Epithelial cell of proximal tubule (primary cell): ENCODE measurements around the gene NLE1. TPM values are rescaled to one million over a fixed set of nuclear protein-coding genes. Genes with fewer than 3 reads are reported as not detected.
"Not testable (repeated sequence)": the region's sequence is repeated elsewhere in the genome, so short reads cannot be mapped to it uniquely, and the experiment has no call there.

Source experiments
- DNase-seq: peaks from one replicate; pipeline ENCODE4 v3.0.0-alpha.2; 2011; ENCODE audit warnings: low read depth
- H3K4me3 ChIP-seq: 2 replicates; pipeline ENCODE4 v1.5.1; 2011; ENCODE audit warnings: low read depth, mild to moderate bottlenecking, low read length
- total RNA-seq: library from RNA; depleted of rRNA; stranded (reverse); fragments of >200 nt; gene quantifications from 2 replicates; pipeline ENCODE4 v1.2.3, GENCODE V29; 2015
- TF ChIP-seq, protein P1 (sequence below): conservative IDR thresholded peaks from 2 replicates; pipeline ENCODE4 v1.5.1; 2012; ENCODE audit warnings: low read depth, mild to moderate bottlenecking, low read length

Gene NLE1
- total RNA-seq, 1 donor from 2014 or later = 27.0 TPM

DNA sequence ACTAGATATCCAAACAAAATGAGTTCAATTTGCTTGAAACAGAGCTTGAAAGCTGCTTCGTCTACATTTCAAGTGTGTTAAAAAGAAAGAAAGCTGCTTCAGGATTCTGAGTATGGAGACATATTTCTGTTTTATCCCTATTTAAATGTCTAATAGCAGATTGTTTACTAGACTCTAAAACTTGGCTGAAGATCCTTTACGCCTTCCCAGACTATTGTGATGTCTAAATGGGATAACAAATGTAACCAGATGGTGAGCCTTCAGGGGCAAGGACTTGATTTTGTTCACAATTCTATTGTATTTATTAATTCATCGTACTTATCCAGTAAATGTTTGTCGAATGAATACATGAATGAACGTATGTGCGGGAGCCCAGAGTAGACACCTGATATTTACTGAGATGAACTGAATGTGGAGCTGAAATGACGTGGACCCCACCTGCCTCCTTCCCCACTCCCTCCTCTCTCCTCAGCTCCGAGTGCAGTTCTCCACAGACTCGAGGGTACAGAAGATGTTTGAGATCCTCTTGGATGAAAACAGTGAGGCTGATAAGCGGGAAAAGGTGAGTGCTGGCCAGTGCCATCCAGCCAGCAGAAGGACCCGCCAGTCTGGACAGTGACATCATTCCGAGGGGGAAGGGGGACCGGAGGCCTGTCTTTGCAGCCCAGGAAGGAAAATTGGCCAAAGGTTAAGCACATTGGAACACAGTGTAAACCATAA, 10.5 kb upstream of the NLE1 start:
- no peak overlapping the region for H3K4me3 ChIP-seq
- TF ChIP-seq, protein P1, sequence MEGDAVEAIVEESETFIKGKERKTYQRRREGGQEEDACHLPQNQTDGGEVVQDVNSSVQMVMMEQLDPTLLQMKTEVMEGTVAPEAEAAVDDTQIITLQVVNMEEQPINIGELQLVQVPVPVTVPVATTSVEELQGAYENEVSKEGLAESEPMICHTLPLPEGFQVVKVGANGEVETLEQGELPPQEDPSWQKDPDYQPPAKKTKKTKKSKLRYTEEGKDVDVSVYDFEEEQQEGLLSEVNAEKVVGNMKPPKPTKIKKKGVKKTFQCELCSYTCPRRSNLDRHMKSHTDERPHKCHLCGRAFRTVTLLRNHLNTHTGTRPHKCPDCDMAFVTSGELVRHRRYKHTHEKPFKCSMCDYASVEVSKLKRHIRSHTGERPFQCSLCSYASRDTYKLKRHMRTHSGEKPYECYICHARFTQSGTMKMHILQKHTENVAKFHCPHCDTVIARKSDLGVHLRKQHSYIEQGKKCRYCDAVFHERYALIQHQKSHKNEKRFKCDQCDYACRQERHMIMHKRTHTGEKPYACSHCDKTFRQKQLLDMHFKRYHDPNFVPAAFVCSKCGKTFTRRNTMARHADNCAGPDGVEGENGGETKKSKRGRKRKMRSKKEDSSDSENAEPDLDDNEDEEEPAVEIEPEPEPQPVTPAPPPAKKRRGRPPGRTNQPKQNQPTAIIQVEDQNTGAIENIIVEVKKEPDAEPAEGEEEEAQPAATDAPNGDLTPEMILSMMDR = no peak
- no peak for DNase-seq

DNA sequence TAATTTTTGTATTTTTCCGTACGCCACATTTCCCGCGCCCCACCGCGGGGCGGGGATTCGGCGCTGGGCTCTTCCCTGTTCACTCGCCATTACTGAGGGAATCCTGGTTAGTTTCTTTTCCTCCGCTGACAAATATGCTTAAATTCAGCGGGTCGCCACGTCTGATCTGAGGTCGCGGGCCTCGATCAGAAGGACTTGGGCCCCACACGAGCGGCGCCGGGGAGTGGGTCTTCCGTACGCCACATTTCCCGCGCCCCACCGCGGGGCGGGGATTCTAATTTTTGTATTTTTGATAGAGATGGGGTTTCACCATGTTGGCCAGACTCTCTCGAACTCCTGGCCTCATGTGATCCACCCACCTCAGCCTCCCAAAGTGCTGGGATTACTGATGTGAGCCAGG, 9.0 kb upstream of the NLE1 start:
- not testable (repeated sequence) for H3K4me3 ChIP-seq, DNase-seq

DNA sequence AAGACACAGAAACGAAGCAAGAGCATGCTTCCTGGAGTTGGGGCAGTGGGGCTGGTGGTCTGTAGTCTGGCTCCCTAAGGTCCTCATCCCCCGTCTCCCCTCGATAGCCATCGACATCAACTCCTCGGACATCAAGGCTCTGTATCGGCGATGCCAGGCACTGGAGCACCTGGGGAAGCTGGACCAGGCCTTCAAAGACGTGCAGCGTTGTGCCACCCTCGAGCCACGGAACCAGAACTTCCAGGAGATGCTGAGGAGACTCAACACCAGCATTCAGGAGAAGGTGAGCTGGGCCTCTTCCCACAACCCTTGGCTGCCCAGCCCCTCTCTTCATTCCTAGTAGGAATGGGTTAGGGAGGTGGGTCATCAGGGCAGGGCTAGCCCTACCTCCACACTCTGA, 7.8 kb upstream of the NLE1 start:
- TF ChIP-seq, protein P1 = no peak
- H3K4me3 ChIP-seq = no peak overlapping the region

DNA sequence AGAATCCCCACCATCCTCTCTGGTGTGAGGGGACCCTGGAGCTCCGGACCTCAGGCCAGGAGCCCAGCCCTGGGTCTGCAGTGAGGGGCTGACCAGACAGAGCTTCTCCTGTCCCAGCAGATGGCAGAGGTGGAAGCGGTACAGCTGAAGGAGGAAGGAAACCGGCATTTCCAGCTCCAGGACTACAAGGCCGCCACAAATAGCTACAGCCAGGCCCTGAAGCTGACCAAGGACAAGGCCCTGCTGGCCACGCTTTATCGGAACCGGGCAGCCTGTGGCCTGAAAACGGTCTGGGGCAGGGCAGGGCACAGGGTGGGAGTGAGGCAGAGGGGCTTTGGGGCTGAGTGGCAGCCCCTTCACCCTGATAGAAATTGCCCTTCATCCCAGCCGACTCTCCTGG, 6.0 kb upstream of the NLE1 start:
- DNase-seq = no peak
- TF ChIP-seq, protein P1 = no peak
- no peak overlapping the region for H3K4me3 ChIP-seq

More for the DNA sequence above, 7.8 kb upstream of the NLE1 start:
- no peak for DNase-seq

DNA sequence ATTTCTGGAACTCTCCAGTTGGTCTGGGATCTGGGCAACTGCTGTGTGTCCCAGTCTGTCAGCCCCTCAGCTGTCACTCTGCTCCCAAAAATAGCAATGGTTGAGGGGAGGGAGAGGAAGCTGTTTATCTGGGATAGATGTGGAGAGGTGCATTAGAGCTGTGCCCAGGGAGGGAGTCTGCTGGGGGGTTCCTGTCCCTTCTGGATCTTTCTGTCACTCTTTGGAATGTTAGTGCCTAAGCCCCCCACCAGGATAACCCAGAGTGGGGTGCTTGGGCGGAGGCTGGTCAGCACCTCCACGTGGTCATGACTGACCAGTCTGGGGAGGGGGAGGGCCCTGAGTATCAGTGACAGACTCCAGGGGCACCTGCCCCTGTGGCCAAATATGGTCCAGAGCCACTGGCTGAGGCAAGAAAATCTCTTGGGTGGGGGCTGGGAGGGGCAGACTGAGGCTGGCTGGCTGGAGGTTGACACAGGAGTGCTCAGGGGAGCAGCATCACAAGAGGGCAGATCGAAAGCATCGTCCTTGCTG, 5.3 kb upstream of the NLE1 start, which contains the start of gene UNC45B:
TSS of gene UNC45B (plus strand) at position 443 of the 531 bp plus-strand sequence. CDS start 447 bp downstream, outside the sequence.
- H3K4me3 ChIP-seq = no peak within 1 kb of the TSS
- DNase-seq = no peak
- TF ChIP-seq, protein P1 = no peak

DNA sequence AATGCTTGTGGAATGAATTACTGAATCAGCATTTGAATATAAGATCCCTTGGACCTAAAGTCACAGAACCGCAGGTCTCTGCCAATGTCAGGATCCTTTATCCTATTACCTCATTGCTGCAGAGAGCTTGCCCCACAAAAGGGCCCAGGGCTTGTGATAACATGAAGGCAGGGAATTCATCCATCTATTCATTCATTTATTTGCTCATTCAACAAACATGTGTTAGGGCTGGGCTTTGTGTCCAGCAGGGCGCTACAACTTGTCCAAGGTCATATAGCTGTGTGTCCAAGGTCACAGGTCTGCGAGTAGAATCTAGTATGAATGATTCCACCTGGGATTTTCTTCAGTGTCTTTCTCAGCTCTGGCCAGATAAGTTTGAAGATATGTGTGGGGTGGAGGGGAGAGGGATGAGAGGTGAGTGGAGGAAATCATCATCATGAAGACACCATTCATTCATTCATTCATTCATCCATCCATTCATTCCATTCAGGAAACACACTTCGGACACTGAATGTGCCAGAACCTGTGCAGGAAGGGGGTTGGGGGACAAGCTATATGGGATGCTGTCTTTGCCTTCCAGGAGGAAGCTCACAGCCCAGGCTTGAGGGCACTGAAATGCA, 4.2 kb upstream of the NLE1 start:
- no peak overlapping the region for H3K4me3 ChIP-seq
- no peak for DNase-seq
- TF ChIP-seq, protein P1 = no peak

DNA sequence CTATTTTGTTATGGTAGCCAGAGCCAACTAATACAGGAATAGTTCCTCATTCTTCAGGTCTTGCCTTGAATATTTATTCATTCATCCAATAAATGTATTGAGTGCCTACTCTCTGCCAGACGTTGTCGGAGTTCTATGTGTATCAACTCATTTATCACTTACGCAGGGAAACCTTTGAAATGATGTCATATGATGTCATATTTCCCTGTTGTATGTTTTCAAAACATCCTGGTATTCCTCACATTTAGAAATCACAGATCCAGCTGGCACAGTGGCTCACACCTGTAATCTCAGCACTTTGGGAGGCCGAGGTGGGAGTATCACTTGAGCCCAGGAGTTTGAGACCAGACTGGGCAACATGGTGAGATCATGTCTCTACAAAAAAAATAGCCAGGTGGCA, 2.7 kb upstream of the NLE1 start:
- no peak for DNase-seq
- no peak overlapping the region for H3K4me3 ChIP-seq
- TF ChIP-seq, protein P1 = no peak
